GM12801 (cell line): ENCODE data around the gene CALM1.

Experiments used
- TF ChIP-seq, protein P1 (sequence below): IDR thresholded peaks from one replicate; pipeline ENCODE4 v1.5.1; 2011; ENCODE audit warnings: control low read depth; ENCODE audit not compliant: insufficient read length; ENCODE audit errors: extremely low read depth

Gene CALM1

DNA sequence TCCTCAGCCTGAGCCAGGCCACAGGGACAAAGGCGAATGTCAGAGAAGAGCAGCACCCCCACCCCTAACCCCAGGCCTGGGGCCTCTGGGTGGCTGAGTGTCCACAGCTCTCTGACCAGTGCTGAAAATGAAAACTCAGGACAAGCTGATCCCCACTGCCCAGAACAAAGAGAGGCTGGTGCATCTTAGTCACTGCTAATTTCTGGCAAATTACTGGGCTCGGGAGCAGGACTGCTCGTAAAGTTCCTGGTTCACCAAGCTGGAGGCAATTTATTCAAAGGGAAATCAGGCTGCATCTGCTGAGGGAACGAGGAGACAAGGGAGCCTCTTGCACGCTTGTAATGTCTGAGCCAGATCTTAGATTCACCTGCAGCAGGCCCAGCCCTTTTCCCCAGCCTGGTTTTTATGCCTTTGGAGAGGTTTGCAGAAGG is 43.2 kb downstream of the CALM1 start:
- TF ChIP-seq, protein P1, sequence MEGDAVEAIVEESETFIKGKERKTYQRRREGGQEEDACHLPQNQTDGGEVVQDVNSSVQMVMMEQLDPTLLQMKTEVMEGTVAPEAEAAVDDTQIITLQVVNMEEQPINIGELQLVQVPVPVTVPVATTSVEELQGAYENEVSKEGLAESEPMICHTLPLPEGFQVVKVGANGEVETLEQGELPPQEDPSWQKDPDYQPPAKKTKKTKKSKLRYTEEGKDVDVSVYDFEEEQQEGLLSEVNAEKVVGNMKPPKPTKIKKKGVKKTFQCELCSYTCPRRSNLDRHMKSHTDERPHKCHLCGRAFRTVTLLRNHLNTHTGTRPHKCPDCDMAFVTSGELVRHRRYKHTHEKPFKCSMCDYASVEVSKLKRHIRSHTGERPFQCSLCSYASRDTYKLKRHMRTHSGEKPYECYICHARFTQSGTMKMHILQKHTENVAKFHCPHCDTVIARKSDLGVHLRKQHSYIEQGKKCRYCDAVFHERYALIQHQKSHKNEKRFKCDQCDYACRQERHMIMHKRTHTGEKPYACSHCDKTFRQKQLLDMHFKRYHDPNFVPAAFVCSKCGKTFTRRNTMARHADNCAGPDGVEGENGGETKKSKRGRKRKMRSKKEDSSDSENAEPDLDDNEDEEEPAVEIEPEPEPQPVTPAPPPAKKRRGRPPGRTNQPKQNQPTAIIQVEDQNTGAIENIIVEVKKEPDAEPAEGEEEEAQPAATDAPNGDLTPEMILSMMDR: no peak

DNA sequence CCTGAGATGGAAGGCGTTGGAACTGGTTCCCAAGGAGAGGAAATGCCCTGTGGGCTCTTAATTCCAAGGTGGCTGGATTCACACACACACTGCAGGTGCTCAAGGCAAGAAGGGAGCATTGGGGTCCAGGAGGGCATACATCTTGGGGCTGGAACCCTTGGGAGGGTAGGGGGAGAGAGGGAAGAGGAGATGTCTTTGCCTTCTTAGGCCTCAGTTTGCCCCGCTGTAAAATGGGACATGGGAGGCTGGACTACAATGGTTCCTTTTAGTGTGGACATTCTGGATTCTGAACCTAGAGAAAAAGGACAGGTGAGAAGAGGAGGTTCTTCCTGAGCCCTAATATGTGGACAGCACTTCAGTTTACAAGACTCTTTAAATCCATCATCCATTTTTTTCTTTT is 43.8 kb downstream of the CALM1 start:
- TF ChIP-seq, protein P1: no peak

DNA sequence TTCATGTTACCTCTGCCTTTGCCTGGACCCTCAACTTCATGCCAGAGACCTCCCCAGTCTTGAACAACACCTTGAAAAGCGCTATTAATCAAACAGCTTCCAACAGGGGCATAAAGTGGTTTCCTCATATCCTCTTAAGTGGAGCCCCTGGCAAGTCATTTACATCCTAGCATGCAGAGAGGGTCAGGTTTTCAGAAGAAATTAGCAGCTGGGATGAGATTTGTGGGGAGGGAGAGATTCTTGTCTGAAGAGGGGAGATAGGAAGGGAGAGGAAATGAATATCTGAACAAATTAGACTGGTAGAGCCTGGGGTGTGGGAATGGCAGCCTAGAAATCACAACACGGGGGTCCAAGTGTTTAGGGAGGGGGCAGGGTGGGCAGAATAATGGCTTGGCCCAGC is 45.6 kb downstream of the CALM1 start:
- TF ChIP-seq, protein P1: no peak

DNA sequence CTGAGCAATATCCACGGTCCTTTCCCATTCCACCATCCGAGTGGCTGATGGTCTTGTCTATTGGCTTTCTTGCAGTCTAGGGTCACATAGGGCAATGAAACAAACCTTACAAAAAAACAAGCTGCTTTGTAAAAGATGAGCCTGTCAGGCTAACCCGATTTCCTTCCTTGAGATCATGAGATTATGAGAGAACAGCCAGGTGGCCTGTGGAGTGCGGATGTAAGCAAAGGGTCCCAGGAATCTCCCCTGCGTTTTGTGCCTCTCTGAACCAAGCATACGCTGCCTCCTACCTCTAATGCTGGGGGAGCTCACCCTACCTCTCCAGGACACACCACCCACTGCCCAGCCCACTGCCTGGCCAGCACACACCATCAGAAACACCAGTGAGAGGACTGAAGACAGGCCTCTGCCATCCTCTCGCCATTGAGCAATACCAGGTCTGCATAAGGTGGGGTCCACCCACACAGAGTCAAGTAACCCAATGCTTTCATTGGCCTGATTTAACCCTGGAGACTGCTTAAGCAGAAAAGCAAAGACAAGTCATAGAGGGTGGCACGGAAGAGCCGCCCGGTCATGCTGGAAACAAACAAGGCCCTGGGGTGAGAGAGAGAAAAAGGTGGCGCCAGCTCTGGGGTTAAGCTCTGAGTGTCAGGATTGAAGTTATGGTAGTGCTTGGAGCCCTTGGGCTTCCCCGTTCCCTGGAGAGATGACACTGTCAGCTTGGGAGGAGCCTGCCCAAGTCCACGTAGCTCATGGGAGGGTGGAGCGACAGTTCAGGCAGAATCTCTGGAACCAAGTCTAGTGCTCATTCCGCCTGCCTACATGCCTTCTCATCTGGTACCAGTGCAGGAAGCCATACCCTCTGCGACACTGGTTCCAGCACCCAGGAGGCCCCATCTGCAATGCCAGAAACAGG is 46.6 kb downstream of the CALM1 start:
- TF ChIP-seq, protein P1: no peak

DNA sequence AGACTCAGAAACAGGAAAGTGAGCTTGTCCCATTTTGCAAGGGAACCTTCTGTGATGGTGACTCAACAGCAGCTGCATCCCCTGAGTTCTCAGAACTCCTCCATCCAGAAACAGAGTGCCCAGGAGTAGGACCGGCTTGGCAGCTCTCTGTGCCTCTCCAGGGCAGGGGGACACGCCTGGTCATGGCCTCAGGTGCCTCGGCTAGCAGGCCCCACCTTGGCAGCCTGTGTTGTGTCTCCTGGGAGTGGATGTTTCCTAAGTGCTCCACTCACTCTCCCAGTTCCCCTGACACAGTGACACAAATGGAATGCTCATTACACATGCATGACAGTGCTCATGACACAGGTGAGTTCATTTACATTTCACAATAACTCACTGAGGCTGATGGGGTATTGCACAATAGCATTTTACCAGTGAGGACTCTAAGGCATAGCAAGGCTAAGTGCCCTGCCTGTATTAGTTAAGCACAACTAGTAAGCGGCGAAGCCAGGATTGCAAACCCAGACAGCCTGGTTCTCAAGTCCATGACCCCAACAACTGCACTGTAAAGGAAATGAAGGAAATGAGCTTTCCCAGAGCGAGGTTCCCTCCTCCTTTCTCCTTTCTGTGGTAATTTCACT is 47.4 kb downstream of the CALM1 start:
- TF ChIP-seq, protein P1: no peak

DNA sequence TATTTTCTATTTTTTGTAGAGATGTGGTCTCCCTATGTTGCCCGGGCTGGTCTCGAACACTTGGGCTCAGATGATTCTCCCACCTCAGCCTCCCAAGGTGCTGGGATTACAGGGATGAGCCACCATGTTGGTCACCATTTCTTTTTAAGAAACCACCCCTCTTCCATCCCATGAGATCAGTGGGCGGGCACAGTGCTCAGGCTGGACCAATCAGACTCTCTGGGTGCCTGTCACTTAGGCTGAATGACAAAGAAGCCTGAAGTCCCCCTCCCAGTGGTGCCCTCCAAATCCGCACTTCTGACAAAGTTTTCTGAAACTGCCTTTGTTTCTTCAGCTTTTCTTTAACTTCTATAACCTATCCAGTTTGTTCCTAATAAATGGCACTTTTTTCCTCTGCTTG is 48.2 kb downstream of the CALM1 start:
- TF ChIP-seq, protein P1: no peak

DNA sequence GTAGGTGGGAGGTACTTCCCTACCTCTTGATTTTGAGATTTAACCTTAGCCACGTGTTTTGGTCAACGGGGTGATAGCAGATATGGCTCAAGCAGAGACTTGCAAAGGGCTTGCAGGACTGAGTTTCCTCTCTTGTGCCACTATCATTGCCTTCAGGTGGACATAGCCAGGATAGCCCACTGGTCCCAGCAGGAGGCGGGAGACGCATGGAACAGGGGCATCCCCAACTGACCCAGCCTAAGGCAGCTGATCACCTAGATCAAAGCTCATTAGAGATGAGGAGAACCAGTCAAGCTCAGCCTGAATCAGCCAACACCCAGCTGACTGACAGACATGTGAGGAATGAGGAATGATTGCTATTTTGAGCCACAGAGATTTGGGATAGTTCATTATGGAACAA is 49.6 kb downstream of the CALM1 start:
- TF ChIP-seq, protein P1: no peak
